Breast epithelium (tissue), 3 donors: ENCODE measurements around the gene DOCK3.

Source experiments
- POLR2A ChIP-seq: fragments of 450-650 bp; IDR thresholded peaks from one replicate; pipeline ENCODE4 v1.6.1; 2016; ENCODE audit warnings: antibody characterized with exemption, mild to moderate bottlenecking, moderate library complexity
- POLR2AphosphoS5 ChIP-seq, 3 donors: sonication (generic); formaldehyde crosslinking; IDR thresholded peaks; one replicate each; pipeline ENCODE4 v1.6.1; 2017; ENCODE audit warnings: antibody characterized with exemption in 3 of 3
- TF ChIP-seq, protein P1 (sequence below), 3 donors: fragments of 450-650 bp; IDR thresholded peaks; one replicate each; pipeline ENCODE4 v1.5.1; 2016 to 2017; ENCODE audit warnings: antibody characterized with exemption in 3 of 3, mild to moderate bottlenecking in 3 of 3, moderate library complexity in 3 of 3

DNA sequence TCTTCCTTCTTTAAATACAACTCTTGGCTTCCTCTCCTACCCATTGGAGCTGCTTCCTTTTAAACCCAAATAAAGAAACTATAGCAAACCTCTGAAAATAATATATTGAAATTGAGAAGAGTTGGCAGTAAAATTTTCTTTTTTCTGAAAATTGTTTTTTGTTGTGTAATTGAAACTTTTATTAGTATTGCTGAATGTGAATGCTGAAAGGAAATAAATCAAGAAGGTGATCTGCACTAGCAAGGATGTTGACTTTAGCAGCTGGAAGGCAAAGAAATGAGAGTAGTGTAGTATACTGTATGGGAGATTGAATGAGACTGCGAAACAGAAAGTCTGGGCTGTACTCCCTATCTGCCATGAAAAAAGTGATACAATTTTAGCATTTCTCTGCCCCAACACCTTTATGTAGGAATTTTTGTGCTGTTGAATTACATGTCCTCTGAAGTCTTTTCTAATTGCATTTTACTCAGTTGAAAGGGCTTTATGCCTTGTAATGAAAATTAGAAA lies 166.3 kb downstream of the DOCK3 start:
- TF ChIP-seq, protein P1, sequence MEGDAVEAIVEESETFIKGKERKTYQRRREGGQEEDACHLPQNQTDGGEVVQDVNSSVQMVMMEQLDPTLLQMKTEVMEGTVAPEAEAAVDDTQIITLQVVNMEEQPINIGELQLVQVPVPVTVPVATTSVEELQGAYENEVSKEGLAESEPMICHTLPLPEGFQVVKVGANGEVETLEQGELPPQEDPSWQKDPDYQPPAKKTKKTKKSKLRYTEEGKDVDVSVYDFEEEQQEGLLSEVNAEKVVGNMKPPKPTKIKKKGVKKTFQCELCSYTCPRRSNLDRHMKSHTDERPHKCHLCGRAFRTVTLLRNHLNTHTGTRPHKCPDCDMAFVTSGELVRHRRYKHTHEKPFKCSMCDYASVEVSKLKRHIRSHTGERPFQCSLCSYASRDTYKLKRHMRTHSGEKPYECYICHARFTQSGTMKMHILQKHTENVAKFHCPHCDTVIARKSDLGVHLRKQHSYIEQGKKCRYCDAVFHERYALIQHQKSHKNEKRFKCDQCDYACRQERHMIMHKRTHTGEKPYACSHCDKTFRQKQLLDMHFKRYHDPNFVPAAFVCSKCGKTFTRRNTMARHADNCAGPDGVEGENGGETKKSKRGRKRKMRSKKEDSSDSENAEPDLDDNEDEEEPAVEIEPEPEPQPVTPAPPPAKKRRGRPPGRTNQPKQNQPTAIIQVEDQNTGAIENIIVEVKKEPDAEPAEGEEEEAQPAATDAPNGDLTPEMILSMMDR (IDR thresholded peaks at IDR 0.05): no peak
- TF ChIP-seq POLR2A (no peak), POLR2AphosphoS5 (IDR thresholded peaks at IDR 0.05) (no peak)
